ENCODE data around the gene C4A. TPM values are rescaled to one million over a fixed set of nuclear protein-coding genes. Genes with fewer than 3 reads are reported as not detected.

C4A gene
- total RNA-seq, 1 experiment from 2014 or later: 8.1 TPM

DNA sequence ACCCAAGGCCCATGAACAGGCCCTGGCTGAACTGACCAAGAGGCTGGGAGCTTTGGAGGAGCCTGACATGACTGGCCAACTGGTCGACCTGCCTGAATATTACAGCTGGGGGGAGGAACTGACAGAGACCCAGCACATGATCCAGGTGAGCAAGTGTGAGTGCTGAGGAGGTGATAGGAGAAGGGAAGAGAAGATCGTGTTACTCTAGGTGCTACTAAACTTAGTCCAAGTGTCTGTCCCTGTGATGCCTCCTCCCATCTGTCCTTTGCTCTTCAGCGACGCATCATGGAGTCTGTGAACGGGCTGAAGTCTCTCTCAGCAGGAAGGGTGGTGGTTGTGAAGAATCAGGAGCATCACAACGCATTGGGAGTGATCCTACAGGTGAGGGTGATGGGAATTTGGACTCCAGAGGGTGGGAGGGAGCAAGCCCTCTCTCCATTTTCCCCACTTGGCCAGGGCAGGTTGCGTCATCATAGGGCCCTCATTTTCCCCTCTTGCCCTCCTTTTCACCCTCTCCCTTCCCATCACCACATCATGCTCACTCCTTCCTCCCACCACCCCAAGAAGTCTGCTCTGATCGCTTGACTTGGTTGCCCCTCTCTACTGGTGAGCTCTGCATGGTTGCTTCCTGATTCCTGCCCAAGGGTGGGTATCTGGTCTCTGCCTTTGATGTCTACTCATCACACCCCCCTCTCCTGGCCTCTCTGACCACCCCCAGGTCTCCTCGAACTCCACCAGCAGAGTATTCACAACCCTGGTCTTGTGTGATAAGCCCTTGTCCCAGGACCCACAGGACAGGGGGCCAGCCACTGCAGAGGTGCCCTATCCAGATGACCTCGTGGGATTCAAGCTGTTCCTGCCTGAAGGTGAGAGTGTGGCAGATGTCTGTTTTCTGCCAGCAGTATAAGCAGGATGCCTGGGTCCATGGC, 14.6 kb upstream of the C4A start:
- POLR2A ChIA-PET: no interaction called here
- TF ChIP-seq SIN3A (IDR thresholded peaks at IDR 0.05; ENCODE audit: borderline replicate concordance, insufficient read depth, low read depth, low read length): no peak
- TF ChIP-seq, protein P1, sequence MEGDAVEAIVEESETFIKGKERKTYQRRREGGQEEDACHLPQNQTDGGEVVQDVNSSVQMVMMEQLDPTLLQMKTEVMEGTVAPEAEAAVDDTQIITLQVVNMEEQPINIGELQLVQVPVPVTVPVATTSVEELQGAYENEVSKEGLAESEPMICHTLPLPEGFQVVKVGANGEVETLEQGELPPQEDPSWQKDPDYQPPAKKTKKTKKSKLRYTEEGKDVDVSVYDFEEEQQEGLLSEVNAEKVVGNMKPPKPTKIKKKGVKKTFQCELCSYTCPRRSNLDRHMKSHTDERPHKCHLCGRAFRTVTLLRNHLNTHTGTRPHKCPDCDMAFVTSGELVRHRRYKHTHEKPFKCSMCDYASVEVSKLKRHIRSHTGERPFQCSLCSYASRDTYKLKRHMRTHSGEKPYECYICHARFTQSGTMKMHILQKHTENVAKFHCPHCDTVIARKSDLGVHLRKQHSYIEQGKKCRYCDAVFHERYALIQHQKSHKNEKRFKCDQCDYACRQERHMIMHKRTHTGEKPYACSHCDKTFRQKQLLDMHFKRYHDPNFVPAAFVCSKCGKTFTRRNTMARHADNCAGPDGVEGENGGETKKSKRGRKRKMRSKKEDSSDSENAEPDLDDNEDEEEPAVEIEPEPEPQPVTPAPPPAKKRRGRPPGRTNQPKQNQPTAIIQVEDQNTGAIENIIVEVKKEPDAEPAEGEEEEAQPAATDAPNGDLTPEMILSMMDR (IDR thresholded peaks at IDR 0.05): no peak
- no peak for TF ChIP-seq POLR2AphosphoS5 (IDR thresholded peaks at IDR 0.05; ENCODE audit: low read depth, low read length)
- TF ChIP-seq REST (IDR thresholded peaks at IDR 0.05; ENCODE audit: insufficient read depth in 1 of 2, low read depth in 2 of 2, low read length in 1 of 2): no peak
- no peak for TF ChIP-seq TCF7L2 (IDR thresholded peaks at IDR 0.05; ENCODE audit: low read depth, low read length)
- Histone ChIP-seq H3K4me3 (ENCODE audit: low read depth in 2 of 2, low read length in 2 of 2) (no peak overlapping the region), H3K36me3 (ENCODE audit: control insufficient read depth, insufficient read depth, low read length) (peaks cover 11% of the 10 kb centered on the region; the same call in 1 of the 2 replicates), H3K4me1 (ENCODE audit: control insufficient read depth, insufficient read depth, low read length) (peaks cover 6% of the 10 kb centered on the region; the same call in 1 of the 2 replicates), H3K27ac (ENCODE audit: low read length) (no peak overlapping the region), H3K9me3 (ENCODE audit: control insufficient read depth, insufficient read depth, low read depth, low read length) (no peaks in the 10 kb centered on the region), H3K27me3 (ENCODE audit: control insufficient read depth, insufficient read depth, low read length) (no peaks in the 10 kb centered on the region)
- DNase-seq (ENCODE audit: low read depth, low spot score) (no peak), ATAC-seq (no peak)
- in situ Hi-C loops (cut with HindIII; ENCODE audit: low pct_unique_long_range_greater_than_20kb, low sequenced_read_pairs): no loop called here
- BruUV-seq (replicated peaks): no TSS peak
- CTCF ChIA-PET: interaction anchor here (0.6 kb wide), 1 partner anchor 192 kb away, joined by 7 read pairs; no protein-coding TSS in a partner anchor
- intact Hi-C loops (cut with micrococcal nuclease; ENCODE audit: unreplicated experiment): no loop called here

- no peak for ATAC-seq
- TF ChIP-seq TCF7L2 (IDR thresholded peaks at IDR 0.05; ENCODE audit: low read depth, low read length) (no peak), POLR2AphosphoS5 (IDR thresholded peaks at IDR 0.05; ENCODE audit: low read depth, low read length) (no peak), SIN3A (IDR thresholded peaks at IDR 0.05; ENCODE audit: borderline replicate concordance, insufficient read depth, low read depth, low read length) (no peak), REST (IDR thresholded peaks at IDR 0.05; ENCODE audit: insufficient read depth in 1 of 2, low read depth in 2 of 2, low read length in 1 of 2) (no peak)
- TF ChIP-seq, protein P1 (IDR thresholded peaks at IDR 0.05): no peak
- H3K27ac ChIP-seq (ENCODE audit: low read length): no peak overlapping the region
- ChIA-PET CTCF (interaction anchor here (0.6 kb wide), 1 partner anchor 192 kb away, joined by 7 read pairs; no protein-coding TSS in a partner anchor), POLR2A (no interaction called here)
- intact Hi-C loops (cut with micrococcal nuclease; ENCODE audit: unreplicated experiment) (no loop called here), in situ Hi-C loops (cut with HindIII; ENCODE audit: low pct_unique_long_range_greater_than_20kb, low sequenced_read_pairs) (no loop called here)
- H3K36me3 ChIP-seq (ENCODE audit: control insufficient read depth, insufficient read depth, low read length): peaks cover 11% of the 10 kb centered on the region; the same call in 1 of the 2 replicates
- H3K4me1 ChIP-seq (ENCODE audit: control insufficient read depth, insufficient read depth, low read length): peaks cover 6% of the 10 kb centered on the region; the same call in 1 of the 2 replicates
- no TSS peak for BruUV-seq (replicated peaks)
- no peaks in the 10 kb centered on the region for H3K9me3 ChIP-seq (ENCODE audit: control insufficient read depth, insufficient read depth, low read depth, low read length)
- no peak for DNase-seq (ENCODE audit: low read depth, low spot score)
- no peaks in the 10 kb centered on the region for H3K27me3 ChIP-seq (ENCODE audit: control insufficient read depth, insufficient read depth, low read length)
- no peak overlapping the region for H3K4me3 ChIP-seq (ENCODE audit: low read depth in 2 of 2, low read length in 2 of 2)
These were observed 13.9 kb upstream of the C4A start for GRCh38 chr6:31967926-31968320.
